HG03558 (cell line): ENCODE measurements around the gene CDKN2A.

Source experiments
- ATAC-seq: cut with Tn5 transposase; IDR thresholded peaks from one replicate; pipeline ENCODE4 v1.9.1; 2021; ENCODE audit warnings: moderate number of reproducible peaks; ENCODE audit not compliant: unreplicated experiment; ENCODE audit errors: extremely low read depth

CDKN2A gene

GRCh38 chr9:21993893-21994555, at the start of gene CDKN2A:
TSS of gene CDKN2A (minus strand) at chr9:21994392.
- peak; percentile 17 for ATAC-seq

DNA sequence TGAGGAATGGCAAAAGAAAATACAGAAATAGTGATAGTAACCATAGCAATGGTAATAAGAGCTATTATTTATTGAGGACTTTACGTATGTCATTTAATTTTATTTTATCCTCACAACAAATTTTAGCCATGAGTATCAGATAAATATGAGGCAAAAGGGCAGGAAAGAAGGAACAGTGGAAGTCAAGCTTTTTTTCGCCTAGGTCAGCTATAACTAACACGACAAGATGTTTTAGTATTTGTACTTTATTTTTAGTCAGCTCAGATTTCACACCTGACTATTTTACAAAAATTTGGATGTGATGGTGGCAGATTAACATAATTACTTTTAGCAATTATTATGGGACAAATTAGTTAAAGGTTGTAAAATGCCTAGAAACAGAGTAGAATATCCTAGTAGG, 49.7 kb upstream of the CDKN2A start:
- no peak for ATAC-seq

DNA sequence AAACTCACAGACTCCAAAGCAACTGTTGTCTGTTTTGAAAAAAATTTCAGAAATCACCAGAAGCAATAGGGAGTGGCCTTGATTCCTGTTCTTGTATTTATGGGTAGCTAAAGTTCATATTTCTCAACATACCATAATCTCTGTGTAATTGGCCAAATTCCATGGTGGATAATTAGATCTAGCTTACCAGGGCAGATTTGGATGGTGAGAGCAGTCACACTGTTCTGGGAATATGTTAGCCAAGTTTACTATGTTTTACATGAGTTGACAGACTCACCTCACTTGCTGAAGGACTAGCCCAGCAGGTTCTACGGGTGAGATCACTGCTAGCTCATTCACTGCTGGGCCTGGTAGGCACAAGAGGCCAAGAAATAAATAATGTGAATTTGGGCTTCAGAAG, 47.6 kb upstream of the CDKN2A start:
- no peak for ATAC-seq

DNA sequence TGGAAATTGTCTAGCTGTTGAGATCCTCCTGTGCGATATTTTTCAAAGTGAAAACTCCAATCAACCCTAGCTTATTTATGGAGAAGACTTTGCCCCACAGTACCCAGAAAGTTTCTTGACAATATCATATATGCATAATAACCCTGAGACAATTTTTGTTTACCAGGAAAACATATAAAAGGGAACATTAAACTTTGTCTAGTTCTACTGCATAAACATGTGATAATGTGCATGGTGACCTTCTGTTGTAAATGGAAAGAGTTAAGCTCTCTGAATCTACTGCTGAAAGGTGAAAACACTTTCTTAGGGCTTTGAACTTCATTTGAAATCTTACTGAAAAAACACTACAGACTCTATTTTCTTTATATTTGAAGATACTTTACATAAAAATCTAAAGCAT, 47.2 kb upstream of the CDKN2A start:
- no peak for ATAC-seq

GRCh38 chr9:22040760-22041159, 46.6 kb upstream of the CDKN2A start:
- no peak for ATAC-seq

DNA sequence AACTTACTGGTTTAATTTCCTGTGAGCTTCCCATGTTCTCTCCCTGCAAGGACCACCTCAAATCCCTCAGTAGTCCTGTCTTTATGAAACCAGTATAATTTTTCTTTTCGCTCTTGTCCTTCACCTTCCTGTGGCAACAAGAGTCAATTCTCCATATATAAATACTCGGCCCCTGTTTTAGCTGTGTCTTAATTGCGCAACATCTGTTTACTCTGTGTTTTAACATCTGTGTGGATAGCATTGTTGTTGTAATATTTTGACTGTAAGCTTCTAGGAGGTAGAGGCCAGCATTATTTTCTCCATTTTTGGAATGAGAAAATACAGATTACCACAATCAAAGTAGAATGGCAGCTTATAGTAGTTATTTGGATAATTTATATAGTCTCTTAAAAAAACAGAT, 45.1 kb upstream of the CDKN2A start:
- no peak for ATAC-seq

DNA sequence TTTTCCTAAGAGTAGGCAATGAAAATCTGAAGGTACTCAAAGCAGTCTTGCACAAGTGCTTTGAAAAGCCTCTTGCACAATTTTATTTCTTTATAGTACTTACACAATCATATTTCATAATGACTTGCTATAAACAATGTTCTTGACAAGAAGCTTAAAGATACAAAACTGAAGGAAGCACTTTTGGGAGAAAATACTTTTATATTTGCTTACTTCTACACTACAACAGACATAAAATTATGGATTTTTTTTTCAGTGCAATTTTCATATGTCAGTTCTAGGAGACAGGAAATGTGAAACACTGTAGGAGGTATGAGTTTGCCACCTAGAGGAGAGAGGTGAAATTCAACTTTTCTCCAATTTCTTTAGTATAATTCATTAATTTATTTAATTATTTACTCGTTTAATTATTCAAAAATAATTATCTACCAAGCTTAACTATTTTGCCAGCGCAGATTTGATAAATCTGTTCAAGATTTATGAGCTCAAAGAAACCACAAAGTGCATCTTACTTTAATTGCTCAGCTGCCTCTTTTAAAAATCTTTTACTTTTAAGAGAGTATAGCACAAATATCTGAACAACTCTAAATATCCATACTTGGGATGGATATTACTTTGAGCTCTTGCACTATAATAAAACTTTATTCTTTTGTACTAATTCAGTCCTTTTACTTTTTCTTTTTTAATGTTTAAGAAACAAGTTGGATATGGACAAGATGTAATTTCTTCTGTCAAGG, 43.9 kb upstream of the CDKN2A start:
- ATAC-seq = no peak

- no peak for ATAC-seq
Observed at GRCh38 chr9:22036866-22037626, 42.9 kb upstream of the CDKN2A start.

GRCh38 chr9:22035591-22036011, 41.4 kb upstream of the CDKN2A start:
- no peak for ATAC-seq

DNA sequence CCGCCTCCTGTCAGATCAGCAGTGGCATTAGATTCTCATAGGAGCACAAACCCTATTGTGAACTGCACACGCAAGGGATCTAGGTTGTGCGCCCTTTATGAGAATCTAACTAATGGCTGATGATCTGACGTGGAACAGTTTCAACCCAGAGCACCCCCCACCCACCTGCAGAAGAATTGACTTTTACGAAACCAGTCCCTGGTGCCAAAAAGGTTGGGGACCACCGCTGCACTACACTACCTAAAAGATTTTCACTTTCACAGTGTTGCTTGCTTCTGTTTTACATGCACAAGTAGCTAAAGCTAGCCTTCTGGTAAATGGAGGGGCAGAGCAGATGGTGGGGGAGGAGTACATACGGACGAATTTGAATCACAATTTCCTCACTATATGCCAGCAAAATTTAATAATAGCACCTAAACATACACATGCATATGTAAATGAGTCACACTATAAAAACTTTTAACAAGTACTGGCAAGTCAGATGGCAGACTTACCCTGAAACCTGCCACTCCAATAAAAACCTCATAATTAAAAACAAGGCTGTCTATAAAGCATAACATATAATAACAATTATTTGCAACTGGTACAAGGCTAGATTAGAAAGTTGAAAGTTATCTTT, 38.9 kb upstream of the CDKN2A start:
- ATAC-seq = no peak

GRCh38 chr9:22031655-22032411, 37.6 kb upstream of the CDKN2A start:
- ATAC-seq = no peak

GRCh38 chr9:22030101-22030598, 36.0 kb upstream of the CDKN2A start:
- ATAC-seq = no peak

DNA sequence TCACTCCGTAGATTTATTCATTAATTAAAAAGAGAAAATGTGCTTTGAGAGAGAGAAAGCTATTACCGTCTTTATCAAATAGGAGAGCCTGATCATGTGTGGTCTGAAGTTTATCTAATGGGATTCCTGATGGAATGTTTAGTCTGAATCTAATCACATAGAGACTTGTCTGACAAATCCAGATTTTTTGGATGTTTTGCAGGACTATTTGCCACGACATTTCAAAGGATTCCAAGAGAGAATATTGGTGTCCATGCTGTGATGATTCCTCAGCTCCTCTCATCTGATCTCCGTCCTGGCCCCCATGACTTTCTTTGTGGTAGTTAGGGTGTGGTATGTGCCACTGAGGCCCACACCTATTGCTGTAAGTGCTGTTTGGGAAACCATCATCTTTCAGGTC, 35.0 kb upstream of the CDKN2A start:
- ATAC-seq = no peak

GRCh38 chr9:22028394-22028793, 34.2 kb upstream of the CDKN2A start:
- ATAC-seq = no peak

GRCh38 chr9:22026696-22027095, 32.5 kb upstream of the CDKN2A start:
- no peak for ATAC-seq

GRCh38 chr9:22022396-22022795, 28.2 kb upstream of the CDKN2A start:
- ATAC-seq = no peak

DNA sequence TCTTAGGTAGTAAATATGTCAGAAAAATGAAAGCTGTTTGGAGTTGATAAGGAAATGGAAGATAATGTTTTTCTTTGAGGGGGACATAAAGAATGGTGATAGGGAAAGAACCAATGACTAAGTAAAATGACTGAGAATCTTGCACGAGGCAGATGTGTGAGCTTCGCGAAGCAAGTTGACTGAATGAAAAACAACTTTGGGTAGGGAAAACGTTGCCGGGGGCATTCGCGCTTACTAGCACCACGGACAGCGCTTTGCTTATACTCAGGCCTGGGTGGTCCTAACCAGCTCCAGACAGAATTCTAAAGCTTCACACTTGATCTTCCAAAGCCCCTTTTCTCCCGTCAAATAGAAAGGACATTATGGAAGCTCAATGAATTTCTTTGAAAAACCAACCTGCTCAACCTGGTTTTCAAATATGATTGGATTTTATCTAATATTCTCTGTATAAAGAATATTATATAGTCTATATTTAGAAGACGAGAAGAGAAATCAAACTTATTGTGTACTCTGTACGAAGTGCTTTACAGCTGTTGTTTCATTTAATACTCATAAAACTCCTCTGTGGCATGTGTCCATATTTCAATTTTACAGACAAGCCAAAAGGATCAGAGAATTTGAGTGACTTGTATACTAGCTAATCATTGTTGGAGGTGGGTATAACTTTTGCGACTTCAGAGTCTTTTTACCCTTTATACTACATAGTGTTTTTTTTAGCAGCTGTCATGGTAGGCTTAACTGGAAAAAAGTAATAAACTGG, 16.9 kb upstream of the CDKN2A start:
- ATAC-seq = no peak

- ATAC-seq = no peak
Observed at GRCh38 chr9:22009506-22009867, 15.3 kb upstream of the CDKN2A start.
